Measurements from ENCODE around the gene ATP8B2.

DNA sequence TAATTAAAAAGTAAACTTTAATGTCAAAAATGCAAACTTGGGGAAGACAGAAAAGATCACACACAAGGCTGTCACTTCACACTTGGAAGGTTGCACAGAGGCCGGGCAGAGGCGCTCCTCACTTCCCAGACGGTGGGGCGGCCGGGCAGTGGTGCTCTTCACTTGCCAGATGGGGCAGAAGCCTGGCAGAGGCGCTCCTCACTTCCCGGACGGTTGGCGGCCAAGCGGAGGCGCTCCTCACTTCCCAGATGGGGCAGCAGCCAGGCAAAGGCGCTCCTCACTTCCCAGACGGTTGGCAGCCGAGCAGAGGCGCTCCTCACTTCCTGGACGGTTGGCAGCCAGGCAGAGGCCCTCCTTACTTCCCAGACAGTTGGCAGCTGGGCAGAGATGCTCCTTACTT is 54.0 kb downstream of the ATP8B2 start:
- TF ChIP-seq, protein P1, sequence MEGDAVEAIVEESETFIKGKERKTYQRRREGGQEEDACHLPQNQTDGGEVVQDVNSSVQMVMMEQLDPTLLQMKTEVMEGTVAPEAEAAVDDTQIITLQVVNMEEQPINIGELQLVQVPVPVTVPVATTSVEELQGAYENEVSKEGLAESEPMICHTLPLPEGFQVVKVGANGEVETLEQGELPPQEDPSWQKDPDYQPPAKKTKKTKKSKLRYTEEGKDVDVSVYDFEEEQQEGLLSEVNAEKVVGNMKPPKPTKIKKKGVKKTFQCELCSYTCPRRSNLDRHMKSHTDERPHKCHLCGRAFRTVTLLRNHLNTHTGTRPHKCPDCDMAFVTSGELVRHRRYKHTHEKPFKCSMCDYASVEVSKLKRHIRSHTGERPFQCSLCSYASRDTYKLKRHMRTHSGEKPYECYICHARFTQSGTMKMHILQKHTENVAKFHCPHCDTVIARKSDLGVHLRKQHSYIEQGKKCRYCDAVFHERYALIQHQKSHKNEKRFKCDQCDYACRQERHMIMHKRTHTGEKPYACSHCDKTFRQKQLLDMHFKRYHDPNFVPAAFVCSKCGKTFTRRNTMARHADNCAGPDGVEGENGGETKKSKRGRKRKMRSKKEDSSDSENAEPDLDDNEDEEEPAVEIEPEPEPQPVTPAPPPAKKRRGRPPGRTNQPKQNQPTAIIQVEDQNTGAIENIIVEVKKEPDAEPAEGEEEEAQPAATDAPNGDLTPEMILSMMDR (IDR thresholded peaks at IDR 0.05): no peak
- TF ChIP-seq POLR2A (IDR thresholded peaks at IDR 0.05): no peak
